NCI-H2081 (cell line): ENCODE results near the gene CEMIP.

Experiments
- DNase-seq, 2 experiments: peaks; one replicate each; lab custom pipeline; 2025; lab: John Stamatoyannopoulos, UW

The CEMIP gene

DNA sequence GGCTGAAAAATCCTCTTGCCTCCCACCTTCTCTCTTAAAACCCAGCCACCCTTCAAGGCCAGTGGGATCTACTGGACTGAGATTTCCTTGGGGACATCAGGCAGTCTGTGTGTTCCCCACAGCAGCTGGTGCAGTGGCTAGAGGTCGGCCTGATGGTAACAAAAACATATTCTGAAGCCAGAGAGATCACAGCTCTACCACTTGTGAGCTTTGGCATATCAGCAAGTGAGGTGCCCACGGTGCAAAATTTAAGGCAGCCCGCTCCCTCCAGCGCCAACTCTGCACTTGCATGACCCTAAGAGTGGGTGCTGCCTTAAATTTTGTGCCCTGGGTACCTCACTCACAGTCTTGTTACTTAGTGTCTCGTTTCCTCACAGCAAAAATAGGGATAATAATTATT, 113.2 kb downstream of the CEMIP start:
- DNase-seq: no peak

DNA sequence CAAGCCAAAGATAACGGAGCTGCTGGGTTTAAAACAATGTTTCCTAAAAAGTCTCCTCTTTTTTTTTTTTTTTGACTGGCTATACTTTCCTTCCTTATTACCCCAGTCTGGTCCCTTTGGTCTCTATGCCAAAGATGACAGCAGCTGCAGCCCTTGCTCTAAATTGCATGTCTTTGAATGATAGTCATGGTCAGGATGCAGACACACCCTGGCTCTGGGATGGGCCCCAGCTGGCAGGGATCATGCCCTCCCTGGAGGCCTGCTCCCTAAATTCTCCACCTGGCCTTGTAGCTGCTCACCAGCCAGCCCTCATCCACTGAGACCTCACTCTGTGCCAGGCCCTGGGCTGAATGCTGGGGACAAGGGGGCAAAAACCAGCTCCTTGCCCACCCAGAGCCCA, 114.6 kb downstream of the CEMIP start:
- DNase-seq: no peak

DNA sequence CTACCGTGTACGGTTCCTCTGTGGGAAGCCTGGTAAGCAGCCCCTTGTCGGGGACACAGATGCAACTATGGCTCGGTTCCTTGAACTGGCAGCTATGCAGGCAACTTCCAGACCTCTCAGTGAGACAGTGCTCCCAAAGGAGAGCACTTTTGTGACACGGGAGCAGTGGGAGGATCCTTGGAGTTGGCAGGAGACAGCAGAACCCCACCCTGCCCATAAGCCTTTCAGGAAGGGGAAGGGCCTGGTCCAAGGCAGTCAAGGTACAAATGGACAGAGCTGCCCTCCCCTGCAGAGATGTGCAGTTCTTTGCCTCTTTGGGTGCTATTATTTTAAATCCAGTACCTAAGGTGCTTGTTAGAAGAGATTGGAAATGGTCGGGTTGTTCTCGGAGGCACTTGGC, 115.9 kb downstream of the CEMIP start:
- DNase-seq: no peak

DNA sequence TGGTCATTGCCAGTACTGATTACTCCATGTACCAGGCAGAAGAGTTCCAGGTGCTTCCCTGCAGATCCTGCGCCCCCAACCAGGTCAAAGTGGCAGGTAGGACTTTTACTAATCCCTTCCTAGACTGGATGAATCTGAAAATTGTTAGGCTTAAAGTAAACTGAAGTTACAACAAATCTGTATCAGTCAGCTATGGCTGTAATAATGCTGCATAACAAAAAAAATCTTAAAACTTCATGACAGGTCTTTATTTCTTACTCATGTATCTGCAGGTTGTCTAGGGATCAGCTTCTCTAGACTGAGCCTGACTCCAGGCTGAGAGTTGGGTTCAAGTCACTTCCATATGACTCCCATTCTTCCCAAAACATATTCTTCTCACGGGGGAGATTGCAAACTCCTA, 116.8 kb downstream of the CEMIP start:
- DNase-seq: no peak

DNA sequence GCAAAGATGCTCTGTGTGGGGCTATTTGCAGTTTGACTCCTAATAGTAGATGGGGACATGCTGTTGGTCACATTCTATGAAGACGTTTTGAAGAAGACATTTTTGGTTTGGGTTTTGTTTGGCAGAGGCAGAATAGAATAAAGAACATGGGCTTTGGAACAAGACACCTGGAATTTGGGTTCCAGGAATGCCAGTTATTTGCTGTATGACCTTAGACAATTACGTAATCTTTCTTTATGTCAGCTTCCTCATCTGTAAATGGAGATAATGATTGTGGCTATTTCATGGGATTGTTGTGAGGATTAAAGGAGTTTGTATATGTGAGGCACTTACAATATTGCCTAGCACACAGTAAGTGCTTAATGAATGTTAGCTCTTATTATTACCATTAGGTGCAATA, 118.9 kb downstream of the CEMIP start:
- DNase-seq: no peak

DNA sequence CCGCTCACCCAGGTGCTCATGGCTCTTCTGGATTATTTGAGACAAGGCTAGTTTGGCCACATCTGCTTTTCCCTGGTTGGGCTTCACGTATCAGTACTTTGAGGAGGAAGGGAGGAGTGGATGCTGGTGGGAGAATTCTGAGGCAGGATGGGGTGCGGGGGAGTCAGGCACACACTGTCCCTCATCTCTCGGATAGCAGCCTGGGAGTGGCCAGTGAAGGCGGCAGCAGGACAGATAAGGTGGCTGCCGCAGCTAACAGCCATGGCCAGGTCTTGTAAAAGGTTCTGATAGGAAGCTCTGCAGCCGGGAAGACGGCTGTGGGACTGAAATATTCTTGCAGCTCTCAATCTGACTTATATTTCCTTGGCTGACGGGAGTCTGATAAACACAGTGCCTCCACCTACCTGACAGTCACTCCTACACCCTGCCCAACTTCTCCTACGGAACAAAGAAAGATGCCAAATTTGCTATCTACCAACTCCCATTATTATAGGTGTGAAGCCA, 123.2 kb downstream of the CEMIP start:
- DNase-seq: no peak

DNA sequence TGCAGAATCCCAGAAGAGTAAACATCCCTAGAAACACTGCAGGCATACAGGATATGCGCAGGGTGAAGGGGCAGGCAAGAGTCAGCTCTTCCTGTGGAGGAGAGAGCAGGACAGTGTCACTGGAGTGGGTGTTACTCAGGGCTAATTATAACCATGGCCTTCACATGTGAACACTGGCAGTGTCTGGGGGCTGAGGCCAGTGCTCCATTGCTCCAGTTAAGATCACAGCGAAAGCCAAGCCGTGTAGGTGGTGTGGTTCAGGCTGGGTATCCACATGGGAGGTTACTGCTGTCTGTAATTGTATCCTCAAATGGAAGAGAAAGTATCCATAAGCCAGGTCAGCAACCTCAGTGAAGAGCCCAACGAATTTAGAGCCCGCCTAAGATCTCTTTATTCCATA, 125.8 kb downstream of the CEMIP start:
- DNase-seq: peak in 1 of 2 experiments; percentile 10

DNA sequence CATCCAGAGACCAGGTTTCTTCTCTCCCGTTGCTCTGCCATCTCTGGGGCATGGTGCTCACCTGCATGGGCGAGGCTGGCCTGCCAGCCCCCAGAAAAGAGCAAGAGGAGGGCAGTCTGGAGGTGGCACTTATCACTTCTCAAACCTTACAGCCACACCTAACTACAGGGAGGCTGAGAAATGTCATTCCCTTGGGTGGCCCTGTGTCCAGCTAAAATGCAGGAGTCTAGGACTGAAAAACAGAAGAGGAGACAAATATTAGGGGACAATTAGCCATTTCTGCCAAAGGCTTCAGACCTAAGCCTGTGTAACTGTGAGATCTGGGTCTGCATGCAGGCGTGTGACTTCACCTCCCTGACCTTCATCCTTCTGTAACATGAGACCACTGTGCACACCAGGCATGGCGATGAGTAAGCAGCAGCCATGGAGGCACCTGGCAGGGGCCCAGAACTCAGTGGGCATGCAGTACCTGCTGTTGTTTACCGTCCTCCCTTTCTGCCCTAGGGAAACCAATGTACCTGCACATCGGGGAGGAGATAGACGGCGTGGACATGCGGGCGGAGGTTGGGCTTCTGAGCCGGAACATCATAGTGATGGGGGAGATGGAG, 127.1 kb downstream of the CEMIP start:
- DNase-seq: peak; percentile 91 to 94

DNA sequence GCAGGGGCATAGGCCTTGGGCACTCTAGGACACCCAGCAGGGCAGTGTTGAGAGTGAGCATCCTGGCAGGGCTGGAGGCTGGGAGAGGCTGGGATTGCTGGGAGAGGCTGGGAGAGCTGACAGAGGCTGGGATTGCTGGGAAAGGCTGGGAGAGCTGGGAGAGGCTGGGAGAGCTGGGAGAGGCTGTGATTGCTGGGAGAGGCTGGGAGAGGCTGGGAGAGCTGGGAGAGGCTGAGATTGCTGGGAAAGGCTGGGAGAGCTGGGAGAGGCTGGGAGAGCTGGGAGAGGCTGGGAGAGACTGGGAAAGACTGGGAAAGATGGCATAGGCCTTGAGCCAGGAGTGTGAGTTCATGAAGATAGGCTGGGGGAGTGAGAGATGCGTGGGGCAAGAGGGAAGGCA, 132.7 kb downstream of the CEMIP start:
- no peak for DNase-seq

DNA sequence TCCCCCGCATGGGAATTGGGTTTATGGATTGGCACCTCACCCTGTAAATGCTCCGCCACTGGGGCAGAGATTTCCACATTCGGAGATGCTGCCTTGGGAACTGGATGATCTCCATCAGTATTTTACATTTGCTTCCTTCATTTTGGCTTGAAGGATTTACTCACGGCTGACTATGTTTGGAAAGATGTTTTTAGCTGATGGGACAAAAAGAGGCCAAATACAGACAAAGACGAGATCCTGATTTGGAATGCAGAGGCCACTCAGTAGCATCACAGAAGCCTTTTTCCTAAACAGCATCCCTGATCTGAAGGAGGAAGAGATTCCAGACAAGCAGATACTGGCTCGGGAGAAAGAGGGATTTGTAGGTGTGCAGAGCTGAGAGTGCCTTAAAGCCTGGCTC, 133.5 kb downstream of the CEMIP start:
- DNase-seq: no peak

DNA sequence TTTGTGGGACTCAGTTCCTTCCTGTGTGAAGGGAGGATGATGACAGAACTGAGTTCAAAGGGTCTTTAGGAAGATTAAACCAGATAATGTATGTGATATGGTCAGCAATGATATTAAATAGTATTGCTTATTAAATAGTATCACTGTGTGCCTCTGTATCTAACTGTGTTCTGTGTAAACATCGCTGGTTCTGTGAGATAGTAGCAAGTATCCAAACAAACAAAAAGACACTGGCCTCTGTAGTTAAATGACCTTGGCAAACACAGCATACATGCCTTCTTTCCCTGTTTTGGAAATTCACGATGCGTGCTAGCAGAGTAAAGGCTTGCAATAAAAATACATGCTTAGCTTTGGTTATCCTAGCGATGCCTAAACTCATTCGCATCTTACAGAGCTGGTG, 134.4 kb downstream of the CEMIP start:
- no peak for DNase-seq

DNA sequence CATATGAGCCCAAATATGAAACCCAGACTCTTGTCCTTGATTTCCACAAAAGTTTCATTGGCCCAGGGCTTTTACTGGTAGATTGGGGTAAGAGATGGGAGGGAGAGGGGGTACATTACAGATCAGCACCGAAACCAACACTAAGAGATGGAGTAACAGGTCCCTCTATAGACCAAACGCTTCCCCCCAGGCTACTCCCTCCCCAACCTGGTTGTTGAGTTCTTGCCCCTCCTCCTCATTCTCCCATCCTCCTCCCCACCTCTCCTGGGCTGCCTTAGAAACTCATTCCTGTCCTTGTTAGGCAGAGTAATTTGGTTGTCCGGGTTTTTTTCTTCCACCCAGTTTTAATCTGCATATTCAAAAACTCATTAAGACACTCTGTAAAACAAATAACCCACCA, 136.3 kb downstream of the CEMIP start:
- no peak for DNase-seq

DNA sequence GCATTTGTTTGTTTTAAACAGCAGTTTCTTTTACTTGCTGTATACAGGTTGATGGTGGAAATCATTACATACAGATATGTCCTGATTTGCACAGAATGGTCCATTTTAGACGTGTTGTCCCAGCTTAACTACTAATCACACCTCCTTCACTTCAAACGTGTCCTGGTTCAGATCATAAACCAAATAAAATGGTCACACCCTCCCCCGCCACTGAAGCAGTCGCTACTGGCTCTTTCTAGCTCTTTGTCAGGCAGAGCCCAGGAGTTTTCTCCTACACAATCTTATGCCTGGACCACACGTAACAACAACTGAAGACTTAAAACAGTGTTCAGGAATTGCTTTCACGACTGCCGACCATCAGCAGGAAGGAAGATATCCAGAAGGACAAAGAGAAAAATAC, 136.9 kb downstream of the CEMIP start:
- no peak for DNase-seq

DNA sequence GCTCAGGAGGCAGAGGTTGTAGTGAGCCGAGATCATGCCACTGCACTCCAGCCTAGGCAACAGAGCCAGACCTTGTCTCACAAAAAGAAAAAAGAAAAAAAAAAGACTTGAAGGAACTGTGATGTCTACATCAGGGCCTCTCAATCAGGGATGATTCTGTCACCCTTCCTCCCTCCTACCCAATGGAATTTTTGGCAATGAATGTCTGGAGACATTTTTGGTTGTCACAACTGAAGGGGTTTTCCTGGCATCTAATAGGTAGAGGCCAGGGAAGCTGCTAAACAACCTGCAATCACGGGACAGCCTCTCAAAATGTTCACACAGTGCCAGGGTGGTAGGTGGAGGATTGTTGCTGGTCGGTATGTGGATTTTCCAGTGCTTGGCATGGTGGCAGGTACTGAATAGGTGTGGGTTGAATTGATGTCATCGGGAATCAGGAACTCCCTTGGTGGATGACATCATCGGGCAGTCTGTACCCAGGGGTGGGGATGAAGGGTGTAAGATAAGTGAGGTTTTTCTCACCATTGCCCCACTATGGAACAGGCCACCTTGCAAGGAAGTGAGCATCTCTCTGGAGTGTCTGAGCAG, 139.1 kb downstream of the CEMIP start:
- no peak for DNase-seq

DNA sequence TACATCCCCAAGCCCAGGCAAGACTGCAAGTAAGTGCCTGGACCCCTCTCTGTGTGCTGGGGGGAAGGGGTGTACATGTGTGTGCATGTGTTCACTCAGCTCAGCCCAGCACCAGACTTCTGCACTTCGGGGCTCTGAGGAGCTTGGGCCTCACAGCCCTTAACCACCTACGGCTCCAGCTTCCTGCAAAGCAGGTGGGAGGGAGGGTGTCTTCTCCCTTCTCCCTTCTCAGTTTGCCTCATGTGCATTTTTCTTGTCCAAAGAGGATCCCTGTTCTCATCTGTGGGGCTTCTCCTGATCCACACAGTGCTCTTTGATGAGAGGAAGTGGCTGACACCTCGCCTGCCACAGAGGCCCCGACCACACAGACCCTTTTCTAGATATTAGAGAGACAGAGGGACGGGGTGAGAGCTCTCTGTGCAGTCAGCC, 141.1 kb downstream of the CEMIP start:
- no peak for DNase-seq

DNA sequence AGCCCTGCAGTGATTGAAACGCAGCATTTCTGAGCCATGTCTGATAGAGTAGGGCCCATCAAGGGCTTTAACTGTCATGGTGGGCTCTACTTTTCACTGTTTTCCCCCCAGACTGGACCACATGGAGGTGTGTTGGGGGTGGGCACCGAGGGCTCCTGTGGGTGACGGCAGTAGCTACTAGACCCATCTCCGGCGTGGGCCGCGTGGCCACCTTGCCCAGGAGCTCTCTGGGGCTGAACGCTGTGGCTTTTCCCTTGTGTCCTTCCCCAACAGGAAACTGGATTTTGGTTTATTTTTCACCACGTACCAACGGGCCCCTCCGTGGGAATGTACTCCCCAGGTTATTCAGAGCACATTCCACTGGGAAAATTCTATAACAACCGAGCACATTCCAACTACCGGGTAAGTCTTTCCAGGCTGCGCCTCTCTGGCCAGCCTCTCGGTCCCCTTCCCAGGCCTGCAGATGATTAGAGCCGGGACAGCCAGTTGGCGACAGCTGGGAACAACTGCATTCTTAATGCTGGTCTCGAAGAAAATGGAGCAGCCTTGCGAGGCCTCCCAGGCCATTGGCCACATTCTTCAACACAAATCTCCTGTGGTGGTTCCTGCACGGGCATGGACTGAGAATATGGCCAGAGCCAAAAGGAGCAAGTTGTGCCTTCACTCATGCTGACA, 142.7 kb downstream of the CEMIP start:
- no peak for DNase-seq

DNA sequence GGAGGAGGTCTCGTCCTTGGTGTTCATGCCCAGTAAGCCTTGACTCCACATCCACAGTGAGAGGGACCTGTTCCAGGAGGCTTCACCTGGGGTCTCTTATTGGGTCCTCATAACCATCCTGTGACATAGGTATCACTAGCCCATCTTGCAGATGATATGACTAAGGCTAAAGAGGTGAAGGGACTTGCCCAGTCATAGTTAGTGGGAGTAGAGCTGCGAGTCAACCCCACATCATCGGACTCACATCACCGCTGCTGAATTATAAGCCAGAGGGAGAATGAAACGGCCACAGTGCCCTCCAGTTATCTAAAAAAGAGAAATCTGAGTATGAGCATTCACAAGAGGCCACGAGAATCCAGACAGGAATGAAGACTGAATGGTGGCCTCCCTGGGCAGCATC, 144.5 kb downstream of the CEMIP start:
- no peak for DNase-seq

DNA sequence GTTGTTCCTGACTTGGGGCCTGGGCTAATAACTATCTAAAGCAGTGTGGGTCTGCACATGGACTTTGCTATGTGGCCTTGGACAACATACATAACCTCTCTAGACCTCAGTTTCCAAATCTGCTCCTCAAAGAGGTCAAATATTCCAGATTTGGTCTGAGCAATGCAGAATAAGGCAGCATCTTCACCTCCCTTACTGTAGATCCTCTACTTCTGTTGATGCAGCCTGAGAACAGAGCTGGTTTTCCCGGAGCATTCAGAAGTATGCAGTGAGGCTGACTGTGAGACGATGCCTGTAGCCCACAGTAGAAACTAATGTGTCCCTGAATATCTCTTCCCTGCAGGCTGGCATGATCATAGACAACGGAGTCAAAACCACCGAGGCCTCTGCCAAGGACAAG, 145.1 kb downstream of the CEMIP start:
- no peak for DNase-seq

DNA sequence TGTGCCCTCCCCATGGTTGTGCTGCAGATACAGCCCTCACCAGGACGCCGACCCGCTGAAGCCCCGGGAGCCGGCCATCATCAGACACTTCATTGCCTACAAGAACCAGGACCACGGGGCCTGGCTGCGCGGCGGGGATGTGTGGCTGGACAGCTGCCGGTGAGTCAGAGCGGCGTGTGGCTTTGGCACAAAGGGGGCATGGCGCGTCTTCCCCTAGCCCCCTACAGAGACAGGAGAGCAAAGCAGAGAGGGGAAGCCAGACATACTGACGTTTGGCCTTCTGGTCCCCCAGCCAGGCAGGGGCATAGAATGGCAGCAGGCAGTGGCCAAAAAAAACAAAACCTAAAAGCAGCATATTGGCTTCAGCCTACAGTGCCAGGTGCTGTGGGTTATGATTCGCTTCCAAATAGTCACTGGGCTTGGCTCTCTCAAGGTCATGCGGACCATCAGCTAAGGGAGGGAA, 146.5 kb downstream of the CEMIP start:
- DNase-seq: no peak

DNA sequence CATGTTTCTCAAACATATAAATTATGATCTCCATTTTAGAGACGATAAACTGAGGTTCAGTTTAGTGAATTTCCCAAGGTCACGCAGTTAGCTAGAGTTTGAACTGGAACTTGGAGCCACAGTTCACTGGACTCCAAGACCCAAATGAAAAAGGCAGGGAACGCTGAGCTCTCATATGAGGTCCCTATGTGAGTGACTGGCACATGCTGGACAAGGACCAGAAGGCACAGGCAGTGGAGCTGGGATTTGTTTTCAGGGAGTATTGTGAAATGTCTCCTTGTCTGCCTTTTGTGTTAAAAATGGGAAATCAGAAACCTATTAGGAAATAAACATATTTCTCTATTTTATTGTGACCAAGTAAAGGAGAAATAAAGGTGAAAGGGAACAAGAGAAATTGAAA, 147.0 kb downstream of the CEMIP start:
- DNase-seq: no peak

DNA sequence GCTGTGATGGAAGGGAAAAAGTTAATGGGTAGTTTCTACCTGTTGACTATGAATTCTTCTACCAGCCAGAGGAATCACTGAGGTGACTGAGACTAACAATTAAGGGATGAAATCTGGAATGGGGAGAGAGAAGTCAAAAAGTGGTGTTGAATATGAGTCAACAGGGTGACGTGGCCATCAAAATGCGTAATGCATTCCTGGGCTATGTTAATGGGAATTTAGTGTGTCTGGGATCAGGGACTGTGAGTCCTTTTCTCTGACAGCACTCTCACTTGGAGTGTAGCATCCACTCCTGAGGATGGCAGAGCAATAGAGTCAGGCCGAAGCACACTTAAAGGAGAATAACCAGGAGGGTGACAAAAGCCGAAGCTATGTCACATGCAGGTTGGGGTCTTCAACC, 150.1 kb downstream of the CEMIP start:
- no peak for DNase-seq

DNA sequence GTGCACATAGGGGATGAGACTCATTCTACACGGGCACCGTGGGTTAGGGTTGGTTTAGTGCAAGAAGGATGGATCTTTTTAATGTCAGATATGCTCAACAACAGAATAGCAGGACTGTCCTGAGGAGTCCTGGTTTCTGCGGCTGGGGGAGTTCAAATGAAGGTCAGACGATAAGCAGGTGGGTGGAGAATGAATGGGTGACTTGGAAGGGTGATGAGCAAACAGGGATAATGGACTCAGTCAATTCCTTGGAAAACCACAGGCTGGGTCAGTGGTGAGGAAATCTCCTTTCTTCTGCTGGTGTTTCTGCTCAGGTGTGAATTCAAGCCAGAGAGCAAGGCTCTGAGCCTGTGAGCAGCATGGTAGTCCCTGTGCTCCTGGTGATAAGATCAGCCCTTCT, 150.5 kb downstream of the CEMIP start:
- DNase-seq: no peak

DNA sequence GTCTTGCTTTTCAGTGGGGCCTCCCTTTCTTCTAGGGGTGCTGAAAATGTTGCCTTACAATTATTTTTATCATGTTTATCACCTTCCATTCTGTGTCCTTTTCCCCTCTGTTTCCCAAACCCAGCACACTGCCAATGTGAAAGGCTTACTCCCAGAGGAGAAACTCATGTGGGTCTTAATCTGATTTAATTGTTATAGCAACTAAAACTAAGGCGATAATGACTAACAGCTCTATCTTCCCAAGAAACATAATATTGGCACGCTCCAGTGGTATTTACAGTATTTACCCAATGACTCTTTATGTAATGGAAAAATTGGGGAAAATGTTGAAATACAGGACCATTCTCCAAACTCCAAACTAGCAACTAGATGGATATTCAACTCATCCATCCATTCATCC, 152.0 kb downstream of the CEMIP start:
- no peak for DNase-seq
